PC-3 (cell line): ENCODE results near the gene IFNL4.

Experiments used
- CTCF ChIP-seq: fragments of 300-600 bp; sonication (generic); conservative IDR thresholded peaks from 2 replicates; pipeline ENCODE4 v1.5.1; 2017; ENCODE audit warnings: antibody characterized with exemption, low read depth, mild to moderate bottlenecking, low read length
- EZH2 ChIP-seq: fragments of 300-600 bp; sonication (generic); IDR thresholded peaks from one replicate; pipeline ENCODE4 v1.6.1; 2017; ENCODE audit warnings: antibody characterized with exemption, mild to moderate bottlenecking, low read length; ENCODE audit not compliant: unreplicated experiment
- EZH2phosphoT487 ChIP-seq: fragments of 300-600 bp; sonication (generic); IDR thresholded peaks from 2 replicates; pipeline ENCODE4 v1.6.1; 2018; ENCODE audit warnings: mild to moderate bottlenecking, antibody characterized with exemption, low read length, borderline replicate concordance

- TF ChIP-seq CTCF, result no peak
- no peak for TF ChIP-seq EZH2
- TF ChIP-seq EZH2phosphoT487, result no peak
Observed at GRCh38 chr19:39275578-39275977, 26.9 kb upstream of the IFNL4 start.
